Stimulated activated CD4-positive, alpha-beta T cell treated with anti-CD3 and anti-CD28 coated beads, Interleukin-4, amount 100 ng/mL, for 4 hours (primary cell): ENCODE data around the gene MYPN.

ENCODE experiments used
- DNase-seq, 2 experiments: peaks; one replicate each; pipeline ENCODE4 v3.0.0-alpha.2; 2020

MYPN gene

DNA sequence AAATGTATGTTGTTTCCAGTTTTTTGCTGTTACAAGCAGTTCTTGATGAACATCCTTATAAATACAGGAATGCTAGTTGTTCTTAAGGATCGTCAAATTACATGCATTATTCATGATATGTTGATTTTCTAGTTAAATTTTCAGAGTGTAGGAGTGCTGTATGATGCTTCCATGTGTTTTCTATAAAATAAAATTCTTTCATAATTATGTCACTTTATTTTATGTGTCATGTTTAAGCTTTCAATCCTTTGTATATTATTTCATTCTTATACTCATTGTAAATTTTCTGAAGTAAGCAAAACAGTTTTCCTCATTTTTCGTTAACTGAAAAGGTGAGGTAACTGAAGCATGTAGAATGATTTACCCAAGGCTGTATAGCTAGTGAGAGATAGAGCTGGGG, 16.8 kb upstream of the MYPN start:
- no peak for DNase-seq

DNA sequence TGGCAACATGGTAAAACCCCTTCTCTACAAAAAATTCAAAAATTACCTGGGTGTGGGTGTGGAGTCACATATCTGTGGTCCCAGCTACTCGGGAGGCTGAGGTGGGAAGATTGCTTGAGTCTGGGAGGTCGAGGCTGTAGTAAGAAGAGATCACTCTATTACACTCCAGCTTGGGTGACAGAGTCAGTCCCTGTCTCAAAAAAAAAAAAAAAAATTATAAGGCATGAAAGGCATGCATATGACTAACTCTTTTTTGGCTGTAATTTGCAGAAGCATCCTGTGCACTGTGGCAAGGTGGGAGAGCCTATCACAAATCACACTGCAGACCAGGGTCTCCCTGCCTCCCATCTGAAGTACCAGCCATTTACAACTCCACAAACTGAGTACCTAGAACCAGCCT, 14.1 kb upstream of the MYPN start:
- no peak for DNase-seq

DNA sequence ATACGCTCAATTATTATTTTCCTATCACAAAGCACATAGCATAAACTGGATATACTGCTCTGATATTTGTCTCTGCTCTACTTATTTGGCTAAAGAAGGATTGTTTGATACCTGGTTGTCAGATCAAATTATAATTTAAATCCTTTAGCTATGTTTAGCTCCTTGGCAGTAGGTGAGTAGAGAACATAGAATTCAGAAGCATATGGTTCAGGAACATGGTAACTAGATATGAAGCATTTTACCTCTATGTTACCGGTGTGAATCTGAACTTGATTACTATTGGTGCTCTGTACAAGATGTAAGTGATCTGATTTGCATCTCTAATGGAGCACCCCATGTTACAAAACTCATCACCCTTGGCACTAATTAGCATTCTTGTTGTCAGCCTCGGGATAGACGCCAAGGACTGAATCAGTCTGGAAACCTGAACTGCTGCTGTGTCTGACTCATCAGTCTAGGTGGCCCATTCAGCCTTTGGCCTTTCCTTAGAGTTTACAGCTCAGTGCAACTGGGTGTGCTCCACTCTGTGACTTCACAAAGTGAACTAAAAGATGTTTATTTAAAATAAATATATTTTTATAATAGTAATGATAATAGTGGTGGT, 12.3 kb upstream of the MYPN start:
- no peak for DNase-seq

DNA sequence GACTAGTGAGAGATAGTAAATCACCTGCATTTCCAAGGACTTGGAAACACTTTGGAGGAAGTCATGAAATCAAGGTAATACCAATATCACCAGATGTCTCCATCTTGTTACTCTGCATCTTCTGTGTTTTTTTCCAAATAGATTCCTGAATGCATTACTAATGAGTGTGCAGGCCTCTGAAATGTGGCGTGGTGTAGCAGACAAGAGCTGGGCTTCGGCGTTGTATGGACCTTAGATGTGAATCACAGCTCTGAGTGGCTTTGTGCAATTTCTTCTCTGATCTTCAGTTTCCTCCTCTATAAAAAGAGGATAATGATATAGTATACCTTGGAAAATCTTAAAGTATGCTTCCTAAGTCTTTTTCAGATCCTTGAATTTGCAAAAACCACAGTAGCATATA, 9.6 kb upstream of the MYPN start:
- no peak for DNase-seq

DNA sequence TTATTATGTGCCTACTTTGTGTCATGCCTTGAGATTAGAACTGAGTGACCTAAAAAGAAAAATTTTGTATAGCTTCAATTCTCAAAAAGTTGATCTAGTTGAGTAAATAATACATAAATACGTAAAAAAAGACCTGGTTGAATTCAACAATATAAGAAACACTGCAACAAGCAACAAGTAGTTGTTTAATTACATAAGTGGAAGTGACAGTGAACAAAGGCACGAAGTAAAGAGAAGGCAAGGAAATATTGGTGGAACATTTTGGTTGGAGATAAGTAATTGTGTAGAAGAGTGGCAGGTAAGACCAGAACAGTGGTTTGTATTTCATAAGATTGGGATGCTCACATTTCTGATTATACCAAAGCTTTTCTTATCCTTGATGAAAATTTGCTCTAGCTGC, 8.2 kb upstream of the MYPN start:
- DNase-seq: no peak

DNA sequence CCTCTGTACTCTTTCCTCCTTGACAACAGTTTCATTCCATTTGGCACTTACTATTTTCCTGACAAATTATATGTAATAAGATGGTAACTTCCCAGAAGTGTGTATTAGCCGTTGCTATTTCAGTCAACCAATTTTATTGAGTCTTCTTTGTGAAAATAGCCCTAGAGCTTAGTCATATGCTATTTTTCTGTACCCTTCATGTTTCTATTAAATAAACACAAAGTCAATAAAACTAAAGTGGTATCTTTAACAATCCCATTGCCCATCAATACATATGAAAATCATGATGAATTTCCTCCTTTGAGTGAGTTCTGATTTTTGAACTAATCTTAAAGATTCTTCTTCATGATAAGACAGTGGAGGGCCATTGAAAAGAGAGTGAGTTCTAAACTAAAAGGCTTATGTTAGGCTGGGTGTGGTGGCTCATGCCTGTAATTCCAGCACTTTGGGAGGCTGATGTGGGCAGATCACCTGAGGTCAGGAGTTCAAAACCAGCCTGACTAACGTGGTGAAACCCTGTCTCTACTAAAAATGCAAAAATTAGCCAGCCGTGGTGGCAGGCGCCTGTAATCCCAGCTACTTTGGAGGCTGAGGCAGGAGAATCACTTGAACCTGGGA, 5.9 kb upstream of the MYPN start:
- no peak for DNase-seq

DNA sequence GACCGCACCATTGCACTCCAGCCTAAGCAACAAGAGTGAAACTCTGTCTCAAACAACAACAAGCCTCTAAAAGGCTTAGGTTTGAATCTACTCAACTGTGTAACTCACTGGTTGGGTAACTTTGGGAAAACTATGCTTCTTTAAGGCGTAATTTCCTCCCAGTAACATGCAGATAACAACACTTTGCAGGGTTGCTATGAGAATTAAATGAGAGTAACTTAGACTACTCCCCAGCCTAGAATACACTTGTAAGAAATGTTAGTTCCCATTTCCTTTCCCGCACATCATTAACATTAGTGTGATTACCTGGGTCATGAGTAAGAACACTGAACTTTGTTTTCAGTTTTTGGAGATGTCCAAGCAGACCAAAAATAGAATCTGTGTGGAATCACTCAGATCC, 5.4 kb upstream of the MYPN start:
- no peak for DNase-seq

DNA sequence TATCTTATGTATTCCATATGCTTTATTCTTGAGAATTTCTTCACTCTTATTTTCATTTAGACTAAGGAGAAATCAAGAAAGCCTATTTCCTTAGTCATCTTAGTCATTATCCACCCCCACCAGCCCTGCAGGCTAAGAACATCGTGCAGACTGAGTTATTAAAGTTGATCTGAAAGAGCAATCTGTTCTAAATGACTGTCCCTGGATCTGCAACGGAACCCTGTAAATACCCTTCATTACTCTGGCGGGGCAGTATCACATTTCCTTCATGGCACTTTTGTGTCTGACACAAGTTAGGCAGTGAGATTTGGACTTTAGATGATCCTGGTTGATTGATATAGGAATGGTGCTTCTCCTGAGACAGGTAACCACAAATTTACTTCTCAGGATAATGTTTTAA, 3.5 kb upstream of the MYPN start:
- no peak for DNase-seq

DNA sequence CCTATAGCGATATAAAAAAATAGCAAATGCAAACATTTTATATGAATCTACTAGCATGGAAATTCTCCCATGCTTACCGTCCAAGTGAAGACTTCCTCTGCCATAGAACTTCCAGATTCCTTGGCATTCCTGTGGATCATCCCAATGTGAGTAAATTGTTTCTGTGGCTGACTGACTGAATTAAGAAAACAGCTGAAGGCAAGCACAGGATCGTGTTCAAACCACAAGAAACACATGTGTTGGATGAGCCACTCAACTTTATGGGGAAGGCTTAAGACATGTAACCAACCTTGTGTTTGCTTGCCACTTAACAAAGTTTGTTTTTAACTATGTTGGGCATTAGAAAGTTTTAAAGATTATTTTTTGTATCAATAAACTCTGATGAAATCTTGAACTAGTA, 2.6 kb upstream of the MYPN start:
- no peak for DNase-seq

DNA sequence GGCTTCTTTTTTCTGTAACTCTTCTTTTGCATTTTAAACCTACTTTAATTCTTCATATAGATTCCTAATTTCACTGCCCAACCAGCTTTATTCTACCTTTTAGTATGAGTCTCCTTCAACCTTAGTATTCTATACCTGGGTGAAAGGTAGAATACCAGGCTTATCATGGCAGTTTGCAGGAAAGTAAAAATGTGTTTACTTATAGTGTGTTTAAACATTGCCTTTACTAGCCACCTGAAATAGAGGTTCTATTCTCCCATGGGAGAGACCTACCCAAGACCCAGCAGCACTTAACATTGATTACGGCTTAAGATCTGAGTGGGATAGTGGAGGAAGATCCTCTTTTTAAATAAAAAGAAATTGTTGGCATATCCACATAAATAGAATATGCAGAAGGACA, 1.6 kb upstream of the MYPN start:
- no peak for DNase-seq

DNA sequence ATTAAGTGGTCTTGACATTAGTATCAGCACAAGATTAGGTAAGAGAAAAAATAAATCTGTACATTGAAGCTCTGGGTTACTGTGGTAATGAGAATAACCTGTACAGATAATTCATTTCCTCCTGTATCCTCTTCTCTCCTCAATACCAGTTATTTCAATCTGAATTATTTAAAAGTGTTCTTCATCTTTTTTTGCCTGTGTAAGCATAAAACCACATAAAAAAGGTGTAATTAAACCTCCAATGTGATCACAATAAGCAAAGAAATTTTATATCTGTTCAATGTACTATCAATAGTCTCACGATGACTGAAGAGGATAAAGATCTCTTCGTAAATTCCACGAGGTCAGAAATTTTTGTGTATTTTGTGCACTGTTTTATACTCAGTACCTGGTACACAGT, 1.2 kb upstream of the MYPN start:
- DNase-seq: no peak

DNA sequence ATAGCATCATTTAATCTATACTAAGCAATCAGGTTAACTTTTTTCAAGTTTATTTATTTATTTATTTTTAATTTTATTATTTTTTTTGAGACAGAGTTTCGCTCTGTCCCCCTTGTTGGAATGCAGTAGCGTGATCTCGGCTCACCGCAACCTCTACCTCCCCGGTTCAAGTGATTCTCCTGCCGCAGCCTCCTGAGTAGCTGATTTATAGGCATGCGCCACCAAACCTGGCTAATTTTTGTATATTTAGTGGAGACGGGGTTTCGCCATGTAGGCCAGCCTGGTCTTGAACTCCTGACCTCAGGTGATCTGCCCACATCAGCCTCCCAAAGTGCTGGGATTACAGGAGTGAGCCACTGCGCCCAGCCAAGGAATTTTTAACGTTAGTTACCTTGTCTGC, 635 bp upstream of the MYPN start:
- DNase-seq: no peak

DNA sequence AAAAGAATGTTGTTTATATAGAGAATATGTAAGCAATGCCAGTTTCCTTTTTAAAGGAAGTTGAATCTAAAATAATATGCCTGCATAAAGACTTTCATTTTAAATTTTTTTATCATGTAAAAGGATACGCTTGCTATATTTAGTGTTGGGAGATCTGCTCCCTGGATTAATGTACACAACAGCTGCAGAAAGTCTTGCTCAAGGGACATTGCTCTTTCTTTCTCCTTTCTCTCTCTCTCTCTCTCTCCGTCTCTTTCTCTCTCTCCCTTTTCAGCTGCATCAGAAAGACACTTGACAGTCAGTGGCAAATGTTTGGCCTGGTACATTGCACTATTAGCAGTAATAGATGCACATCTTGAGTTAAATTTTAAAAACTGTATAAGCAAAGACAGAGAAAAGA, 739 bp downstream of the MYPN start:
- no peak for DNase-seq

DNA sequence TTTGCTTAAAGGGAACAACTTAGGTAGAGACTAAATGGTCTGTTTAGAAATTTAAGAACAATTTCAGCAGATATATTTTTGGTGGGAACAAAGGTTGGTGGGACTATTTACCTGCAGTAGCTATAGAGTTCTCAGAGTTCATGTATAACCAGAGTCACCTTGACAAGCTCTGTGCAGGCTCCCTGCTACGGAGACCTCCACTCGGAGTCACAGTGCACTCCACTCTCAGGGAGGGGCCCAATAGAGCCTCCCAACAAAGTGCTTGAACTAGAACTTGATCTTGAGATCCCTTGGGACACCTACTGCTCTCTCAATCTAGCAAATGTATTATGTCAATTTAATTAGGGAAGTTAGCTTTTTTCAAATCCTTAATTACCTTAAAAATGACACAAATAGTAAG, 2.3 kb downstream of the MYPN start:
- DNase-seq: no peak

DNA sequence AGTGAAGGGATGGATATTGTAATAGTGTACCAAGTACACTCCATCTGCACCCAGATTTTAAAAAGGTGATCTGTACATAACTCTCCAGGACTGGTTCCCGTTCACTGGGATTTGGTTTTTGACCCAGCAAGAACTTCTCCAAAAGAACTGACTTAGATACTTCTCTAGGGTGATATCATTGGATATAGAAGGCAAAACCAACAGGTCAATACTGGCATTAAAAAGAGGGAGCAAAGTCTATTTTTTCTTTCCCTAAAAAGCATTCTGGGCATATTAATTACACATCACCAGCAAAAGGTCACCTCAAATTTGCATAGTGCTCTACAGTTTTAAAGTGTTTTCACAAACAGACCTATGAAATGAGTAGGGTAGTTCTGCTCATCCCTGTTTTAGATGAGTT, 3.5 kb downstream of the MYPN start:
- no peak for DNase-seq

DNA sequence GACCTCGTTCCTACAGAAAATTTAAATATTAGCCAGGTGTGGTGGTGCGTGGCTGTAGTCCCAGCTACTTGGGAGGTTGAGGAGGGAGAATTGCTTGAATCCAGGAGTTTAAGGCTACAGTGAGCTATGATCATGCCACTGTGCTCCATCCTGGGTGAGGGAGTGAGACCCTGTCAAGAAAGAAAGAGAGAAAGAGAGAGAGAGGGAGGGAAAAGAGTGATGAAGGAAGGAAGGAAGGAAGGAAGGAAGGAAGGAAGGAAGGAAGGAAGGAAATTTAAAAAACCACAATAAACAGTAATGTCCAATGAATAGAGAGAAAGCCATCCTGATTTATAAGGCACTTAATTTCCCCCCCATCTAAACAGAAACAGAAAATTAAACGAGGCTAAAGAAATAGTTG, 9.4 kb downstream of the MYPN start:
- no peak for DNase-seq

DNA sequence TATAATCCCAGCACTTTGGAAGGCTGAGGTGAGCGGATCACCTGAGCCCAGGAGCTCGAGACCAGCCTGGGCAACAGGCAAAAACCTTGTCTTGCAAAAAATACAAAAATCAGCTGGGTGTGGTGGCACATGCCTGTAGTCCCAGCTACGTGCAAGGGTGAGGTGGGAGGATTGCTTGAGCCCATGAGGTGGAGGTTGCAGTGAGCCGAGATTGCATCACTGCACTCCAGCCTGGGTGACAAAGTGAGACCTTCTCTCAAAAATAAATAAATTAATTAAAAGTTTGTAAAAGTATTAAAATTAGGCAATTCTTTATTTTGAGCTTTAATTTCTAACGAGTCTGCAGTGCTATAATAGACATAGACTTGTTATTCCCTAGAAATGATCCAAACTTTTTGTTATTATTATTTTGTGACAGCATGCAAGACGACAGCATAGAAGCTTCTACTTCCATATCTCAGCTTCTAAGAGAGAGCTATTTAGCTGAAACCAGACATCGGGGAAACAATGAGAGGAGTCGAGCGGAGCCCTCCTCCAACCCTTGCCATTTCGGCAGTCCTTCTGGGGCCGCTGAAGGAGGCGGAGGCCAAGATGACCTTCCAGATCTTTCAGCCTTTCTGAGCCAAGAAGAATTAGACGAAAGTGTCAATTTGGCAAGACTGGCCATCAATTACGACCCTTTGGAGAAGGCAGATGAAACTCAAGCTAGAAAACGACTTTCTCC, 11.9 kb downstream of the MYPN start:
- DNase-seq: no peak

DNA sequence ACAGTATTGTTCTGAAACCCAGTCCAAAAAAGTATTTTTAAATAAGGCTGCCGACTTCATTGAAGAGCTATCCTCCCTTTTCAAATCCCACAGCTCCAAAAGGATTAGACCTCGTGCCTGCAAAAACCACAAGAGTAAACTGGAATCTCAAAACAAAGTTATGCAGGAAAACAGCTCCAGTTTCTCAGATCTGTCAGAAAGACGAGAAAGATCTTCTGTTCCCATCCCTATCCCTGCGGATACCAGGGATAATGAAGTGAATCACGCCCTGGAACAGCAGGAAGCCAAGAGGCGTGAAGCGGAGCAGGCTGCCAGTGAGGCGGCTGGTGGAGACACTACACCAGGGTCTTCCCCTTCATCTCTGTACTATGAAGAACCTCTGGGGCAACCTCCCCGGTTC, 12.6 kb downstream of the MYPN start:
- DNase-seq: no peak

DNA sequence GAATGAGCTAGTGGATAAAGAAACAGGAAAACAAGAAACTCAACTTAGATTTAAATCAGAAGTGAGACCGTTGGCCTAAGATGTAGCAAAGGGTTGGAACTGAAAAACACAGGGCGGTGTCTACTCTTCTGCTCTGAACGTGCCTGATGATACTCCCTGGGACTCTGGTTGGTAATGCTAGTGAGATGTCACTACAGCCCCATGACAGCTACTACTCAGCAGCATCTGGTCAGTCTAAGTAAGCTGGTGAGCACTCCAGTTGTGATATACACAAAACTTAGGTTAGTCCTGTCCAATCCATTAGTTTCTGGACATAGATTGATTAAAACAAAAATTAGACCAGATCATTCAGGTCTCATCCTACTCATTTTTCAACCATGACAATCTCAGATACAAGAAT, 15.4 kb downstream of the MYPN start:
- DNase-seq: no peak

DNA sequence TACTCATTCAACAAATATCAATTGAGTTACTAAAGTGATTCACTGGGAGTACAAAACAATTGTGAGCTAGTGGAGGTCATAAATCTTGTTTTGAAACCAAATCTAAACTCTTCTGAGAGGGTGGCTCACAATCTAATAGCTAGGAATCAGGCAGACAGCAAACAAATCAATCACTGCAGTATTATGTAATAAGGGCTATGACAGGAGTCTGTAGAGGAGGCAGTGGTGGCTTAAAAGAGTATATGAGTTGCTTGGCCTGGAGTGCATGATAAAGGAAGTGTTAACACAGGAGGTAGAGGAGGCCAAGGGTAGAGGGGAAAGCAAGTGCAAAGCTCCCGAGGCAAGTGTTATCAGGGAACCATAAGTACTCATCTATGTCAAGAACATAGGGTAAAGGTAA, 16.5 kb downstream of the MYPN start:
- DNase-seq: no peak

DNA sequence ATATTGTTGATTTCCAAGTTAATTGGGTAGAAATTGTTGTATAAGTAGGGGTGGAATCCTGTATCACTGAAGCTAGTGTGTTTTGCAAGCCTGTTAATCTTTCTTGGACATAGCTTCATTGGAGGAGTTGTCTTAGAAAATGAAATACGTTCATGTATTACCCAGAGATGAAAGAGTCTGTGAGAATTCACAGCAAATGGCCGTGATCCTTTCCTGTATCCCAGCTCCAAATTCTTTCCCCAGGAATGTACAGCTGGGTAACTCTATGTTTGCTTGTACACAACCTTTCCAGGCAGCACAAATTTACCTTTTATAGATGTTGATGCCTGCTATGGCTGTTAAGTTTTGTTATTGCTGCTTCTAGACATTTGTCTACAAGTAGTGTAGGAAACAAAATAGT, 18.7 kb downstream of the MYPN start:
- no peak for DNase-seq

DNA sequence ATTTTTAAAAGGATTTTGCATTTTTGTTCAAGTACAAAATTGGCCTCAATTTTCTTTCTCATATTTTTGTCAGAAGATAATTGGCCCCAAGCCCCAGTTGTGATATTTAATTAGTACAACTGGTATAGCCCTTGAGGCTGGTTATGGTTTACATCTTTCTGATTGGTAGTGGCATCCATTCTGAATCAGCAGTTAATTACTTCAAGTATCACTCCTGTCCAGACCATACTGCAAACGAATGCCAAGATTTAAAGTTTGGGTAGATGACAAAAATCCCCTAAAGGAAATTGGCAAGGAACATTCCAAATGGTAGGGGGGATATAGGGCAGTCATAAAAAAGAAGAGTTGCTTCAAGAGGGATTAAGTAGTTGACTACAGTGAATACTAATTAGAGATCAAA, 23.1 kb downstream of the MYPN start:
- DNase-seq: no peak

DNA sequence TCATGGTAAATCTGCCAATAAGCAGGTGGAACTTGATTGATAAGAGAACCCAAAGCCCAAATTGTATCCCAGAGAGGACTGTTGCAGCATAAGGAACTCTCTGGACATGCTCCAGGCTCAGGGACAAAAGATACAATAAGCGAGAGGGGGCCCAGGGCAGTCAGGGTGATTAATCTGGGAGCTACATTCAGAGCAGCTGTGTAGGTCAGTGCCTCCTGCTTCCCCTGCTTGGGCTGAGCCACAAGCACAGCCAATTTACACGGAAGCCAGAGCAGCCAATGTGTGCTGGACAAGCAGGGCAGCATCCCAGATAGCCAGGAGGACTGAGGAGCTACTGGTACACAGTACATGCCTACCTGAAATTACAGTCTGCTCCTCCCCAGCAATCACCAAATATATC, 24.2 kb downstream of the MYPN start:
- no peak for DNase-seq

DNA sequence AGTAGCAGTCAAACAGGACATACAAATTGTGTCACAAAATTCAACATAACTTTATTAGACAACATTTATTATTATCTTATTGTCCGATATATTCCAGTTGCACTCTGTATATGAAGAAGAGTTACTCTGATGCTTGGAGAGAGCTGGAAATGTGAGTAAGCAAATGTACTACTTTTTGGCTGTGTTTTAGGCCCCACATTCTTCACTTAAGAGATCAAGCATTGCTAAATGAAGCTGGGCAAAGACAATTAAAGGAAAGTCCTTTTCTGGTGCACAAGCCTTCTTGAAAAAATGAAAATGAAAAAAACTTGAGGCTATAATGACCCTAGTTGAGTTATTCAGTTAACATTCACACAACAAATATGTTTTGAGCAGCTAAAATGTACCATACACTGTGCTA, 26.1 kb downstream of the MYPN start:
- no peak for DNase-seq
